ENCODE results near the gene SLC5A11. TPM values are rescaled to one million over a fixed set of nuclear protein-coding genes. Genes with fewer than 3 reads are reported as not detected.
"Not testable (repeated sequence)": the region's sequence is repeated elsewhere in the genome, so short reads cannot be mapped to it uniquely, and the experiment has no call there.

The SLC5A11 gene
- total RNA-seq, 1 donor from 2014 or later: not detected

GRCh38 chr16:24839347-24839972 is 6.3 kb upstream of the SLC5A11 start:
- Mint-ChIP-seq H3K9me3 (ENCODE audit: unreplicated experiment) (no peaks in the 10 kb centered on the region), H3K27ac (ENCODE audit: unreplicated experiment) (no peak overlapping the region)

GRCh38 chr16:24841291-24841690 is 4.5 kb upstream of the SLC5A11 start:
- TF ChIP-seq CTCF (IDR thresholded peaks at IDR 0.05; ENCODE audit: unreplicated experiment): no peak
- no peak for DNase-seq (ENCODE audit: low spot score)
- peaks cover 5% of the 10 kb centered on the region for H3K27me3 Mint-ChIP-seq (ENCODE audit: unreplicated experiment)
- H3K4me1 Mint-ChIP-seq (ENCODE audit: unreplicated experiment): no peaks in the 10 kb centered on the region
- no peak overlapping the region for H3K4me3 Mint-ChIP-seq (ENCODE audit: unreplicated experiment)
- no peaks in the 10 kb centered on the region for H3K9me3 Mint-ChIP-seq (ENCODE audit: unreplicated experiment)
- no peaks in the 10 kb centered on the region for H3K36me3 Mint-ChIP-seq (ENCODE audit: low read depth, unreplicated experiment)
- H3K27ac Mint-ChIP-seq (ENCODE audit: unreplicated experiment): no peak overlapping the region

More at GRCh38 chr16:24839347-24839972, 6.3 kb upstream of the SLC5A11 start:
- no peaks in the 10 kb centered on the region for H3K36me3 Mint-ChIP-seq (ENCODE audit: low read depth, unreplicated experiment)
- DNase-seq (ENCODE audit: low spot score): no peak
- H3K4me1 Mint-ChIP-seq (ENCODE audit: unreplicated experiment): no peaks in the 10 kb centered on the region
- H3K27me3 Mint-ChIP-seq (ENCODE audit: unreplicated experiment): peaks cover 5% of the 10 kb centered on the region
- TF ChIP-seq CTCF (IDR thresholded peaks at IDR 0.05; ENCODE audit: unreplicated experiment): no peak
- H3K4me3 Mint-ChIP-seq (ENCODE audit: unreplicated experiment): no peak overlapping the region

GRCh38 chr16:24844101-24845030 is 1.4 kb upstream of the SLC5A11 start:
- no peaks in the 10 kb centered on the region for H3K4me1 Mint-ChIP-seq (ENCODE audit: unreplicated experiment)

GRCh38 chr16:24845031-24845365 is 765 bp upstream of the SLC5A11 start:
- not testable (repeated sequence) for DNase-seq (ENCODE audit: low spot score); H3K4me3 Mint-ChIP-seq (ENCODE audit: unreplicated experiment); H3K4me1 Mint-ChIP-seq (ENCODE audit: unreplicated experiment); H3K27me3 Mint-ChIP-seq (ENCODE audit: unreplicated experiment); H3K27ac Mint-ChIP-seq (ENCODE audit: unreplicated experiment); H3K36me3 Mint-ChIP-seq (ENCODE audit: low read depth, unreplicated experiment); H3K9me3 Mint-ChIP-seq (ENCODE audit: unreplicated experiment)

More at GRCh38 chr16:24844101-24845030, 1.4 kb upstream of the SLC5A11 start:
- DNase-seq (ENCODE audit: low spot score): no peak
- no peak for TF ChIP-seq CTCF (IDR thresholded peaks at IDR 0.05; ENCODE audit: unreplicated experiment)
- Mint-ChIP-seq H3K9me3 (ENCODE audit: unreplicated experiment) (no peaks in the 10 kb centered on the region), H3K36me3 (ENCODE audit: low read depth, unreplicated experiment) (no peaks in the 10 kb centered on the region), H3K27ac (ENCODE audit: unreplicated experiment) (no peak overlapping the region), H3K4me3 (ENCODE audit: unreplicated experiment) (no peak overlapping the region), H3K27me3 (ENCODE audit: unreplicated experiment) (peaks cover 6% of the 10 kb centered on the region)

- H3K4me1 Mint-ChIP-seq (ENCODE audit: unreplicated experiment): no peaks in the 10 kb centered on the region
- H3K36me3 Mint-ChIP-seq (ENCODE audit: low read depth, unreplicated experiment): no peaks in the 10 kb centered on the region
- no peaks in the 10 kb centered on the region for H3K9me3 Mint-ChIP-seq (ENCODE audit: unreplicated experiment)
- H3K27ac Mint-ChIP-seq (ENCODE audit: unreplicated experiment): no peak overlapping the region
- no peak for DNase-seq (ENCODE audit: low spot score)
- peaks cover 6% of the 10 kb centered on the region for H3K27me3 Mint-ChIP-seq (ENCODE audit: unreplicated experiment)
- TF ChIP-seq CTCF (IDR thresholded peaks at IDR 0.05; ENCODE audit: unreplicated experiment): no peak
- no peak overlapping the region for H3K4me3 Mint-ChIP-seq (ENCODE audit: unreplicated experiment)
Observed at GRCh38 chr16:24846548-24847357, 990 bp downstream of the SLC5A11 start.

Data from endothelial cell (in vitro differentiated cells).